ENCODE results near the gene ZDHHC23.

ZDHHC23 gene

DNA sequence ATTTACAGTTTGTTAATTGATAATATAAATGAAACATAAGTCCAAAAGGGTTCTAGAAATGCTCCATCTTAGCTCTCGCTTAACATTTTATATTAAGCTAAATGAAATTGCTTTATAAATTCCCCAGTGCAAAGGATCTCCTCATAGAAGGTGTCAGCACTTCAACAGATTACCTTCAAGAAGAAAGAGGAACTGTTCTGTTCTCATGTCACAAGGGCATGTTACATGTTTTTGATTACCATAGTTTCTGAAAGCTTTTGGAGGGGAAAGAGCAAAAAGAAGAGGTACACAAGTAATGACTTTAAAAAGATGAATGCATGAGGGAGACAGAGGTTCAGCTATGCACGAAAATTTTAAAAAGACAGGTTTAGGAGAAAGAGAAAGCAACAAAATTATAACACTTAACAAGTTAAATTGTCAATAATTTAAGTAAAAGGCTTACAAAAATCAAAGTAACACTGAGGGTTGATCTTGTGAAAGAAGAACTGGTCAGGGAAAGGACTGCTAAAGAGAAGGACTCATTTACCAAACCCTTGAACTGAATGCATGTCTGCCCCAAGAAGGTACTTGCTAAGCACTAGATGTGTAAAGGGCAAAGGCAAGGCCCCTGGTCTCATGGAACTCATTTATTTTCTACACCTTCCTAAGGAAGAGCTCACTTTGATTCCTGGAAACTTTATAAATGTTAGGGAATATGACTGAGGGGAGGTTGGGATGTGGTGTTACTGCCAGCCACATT is 63.4 kb downstream of the ZDHHC23 start:
- DNase-seq, result no peak

All from NCI-H510A (cell line).